Fibroblast of villous mesenchyme (primary cell): Measurements from ENCODE around the gene USP47. TPM values are rescaled to one million over a fixed set of nuclear protein-coding genes. Genes with fewer than 3 reads are reported as not detected.
A peak's percentile ranks its signal among the peaks of the same experiment; 100 is the strongest.

Experiments
- DNase-seq: peaks from one replicate; pipeline ENCODE4 v3.0.0-alpha.2; 2010; ENCODE audit warnings: low read depth
- H3K4me3 ChIP-seq: 2 replicates; pipeline ENCODE4 v1.5.1; 2011; ENCODE audit warnings: low read depth, mild to moderate bottlenecking, low read length
- CTCF ChIP-seq: IDR thresholded peaks from 2 replicates; pipeline ENCODE4 v1.5.1; 2012; ENCODE audit warnings: low read depth, mild to moderate bottlenecking, low read length; ENCODE audit not compliant: insufficient read depth
- total RNA-seq: library from RNA; depleted of rRNA; stranded (reverse); fragments of >200 nt; gene quantifications from 2 replicates; pipeline ENCODE4 v1.2.3, GENCODE V29; 2012

Gene USP47
- total RNA-seq, 1 donor, result 116 TPM

GRCh38 chr11:11981364-11981763, 139.6 kb downstream of the USP47 start:
- no peak for DNase-seq
- TF ChIP-seq CTCF, result no peak

GRCh38 chr11:11981840-11982239, 140.1 kb downstream of the USP47 start:
- no peak for TF ChIP-seq CTCF
- no peak for DNase-seq
- no peak overlapping the region for H3K4me3 ChIP-seq

More at GRCh38 chr11:11981364-11981763, 139.6 kb downstream of the USP47 start:
- no peak overlapping the region for H3K4me3 ChIP-seq

GRCh38 chr11:11982461-11982860, 140.7 kb downstream of the USP47 start:
- DNase-seq, result no peak

GRCh38 chr11:11982975-11983374, 141.2 kb downstream of the USP47 start:
- H3K4me3 ChIP-seq, result no peak overlapping the region
- DNase-seq, result peak; percentile 63
- TF ChIP-seq CTCF, result no peak

More at GRCh38 chr11:11982461-11982860, 140.7 kb downstream of the USP47 start:
- no peak for TF ChIP-seq CTCF
- no peak overlapping the region for H3K4me3 ChIP-seq

GRCh38 chr11:11983427-11983826, 141.7 kb downstream of the USP47 start:
- no peak for TF ChIP-seq CTCF
- DNase-seq, result no peak
- H3K4me3 ChIP-seq, result no peak overlapping the region

- H3K4me3 ChIP-seq, result no peak overlapping the region
- no peak for DNase-seq
- TF ChIP-seq CTCF, result no peak
These were observed 142.8 kb downstream of the USP47 start for GRCh38 chr11:11984563-11984962.

GRCh38 chr11:11985016-11985715, 143.4 kb downstream of the USP47 start:
- no peak overlapping the region for H3K4me3 ChIP-seq
- peak; percentile 72 for DNase-seq
- no peak for TF ChIP-seq CTCF
